Stimulated activated CD8-positive, alpha-beta memory T cell treated with anti-CD3 and anti-CD28 coated beads, Interleukin-12 subunit alpha, Interleukin-12 subunit beta, amount 100 ng/mL, for 24 hours (primary cell): ENCODE results near the gene SRPK1.
"Not testable (repeated sequence)": the region's sequence is repeated elsewhere in the genome, so short reads cannot be mapped to it uniquely, and the experiment has no call there.

Experiments
- DNase-seq: peaks from one replicate; pipeline ENCODE4 v3.0.0-alpha.2; 2020; ENCODE audit errors: extremely low read depth

The SRPK1 gene

GRCh38 chr6:35931120-35931561 is 10.2 kb upstream of the SRPK1 start:
- no peak for DNase-seq

- DNase-seq: no peak
Observed at GRCh38 chr6:35929601-35930000, 8.7 kb upstream of the SRPK1 start.

- DNase-seq: no peak
Observed at GRCh38 chr6:35926509-35927215, 5.8 kb upstream of the SRPK1 start.

GRCh38 chr6:35925961-35926360 is 5.1 kb upstream of the SRPK1 start:
- DNase-seq: no peak

GRCh38 chr6:35924146-35924545 is 3.2 kb upstream of the SRPK1 start:
- no peak for DNase-seq

GRCh38 chr6:35922139-35922554 is 1.2 kb upstream of the SRPK1 start:
- no peak for DNase-seq

GRCh38 chr6:35919827-35920751 is 809 bp downstream of the SRPK1 start:
- peak; percentile 2 for DNase-seq

GRCh38 chr6:35919085-35919826 is 1.6 kb downstream of the SRPK1 start:
- no peak for DNase-seq

GRCh38 chr6:35916893-35917292 is 4.0 kb downstream of the SRPK1 start:
- not testable (repeated sequence) for DNase-seq

GRCh38 chr6:35916056-35916455 is 4.8 kb downstream of the SRPK1 start:
- DNase-seq: no peak

- DNase-seq: no peak
Observed at GRCh38 chr6:35914536-35914935, 6.4 kb downstream of the SRPK1 start.

GRCh38 chr6:35911871-35912653 is 8.8 kb downstream of the SRPK1 start:
- no peak for DNase-seq

- not testable (repeated sequence) for DNase-seq
Observed at GRCh38 chr6:35909571-35909970, 11.3 kb downstream of the SRPK1 start.

GRCh38 chr6:35908753-35909401 is 12.0 kb downstream of the SRPK1 start:
- DNase-seq: not testable (repeated sequence)

- DNase-seq: no peak
Observed at GRCh38 chr6:35907750-35908149, 13.1 kb downstream of the SRPK1 start.

- DNase-seq: no peak
Observed at GRCh38 chr6:35906499-35906846, 14.4 kb downstream of the SRPK1 start.

GRCh38 chr6:35905841-35906498 is 14.9 kb downstream of the SRPK1 start:
- no peak for DNase-seq

- DNase-seq: no peak
Observed at GRCh38 chr6:35905141-35905785, 15.6 kb downstream of the SRPK1 start.

GRCh38 chr6:35903679-35904078 is 17.2 kb downstream of the SRPK1 start:
- no peak for DNase-seq

- no peak for DNase-seq
Observed at GRCh38 chr6:35900448-35900847, 20.4 kb downstream of the SRPK1 start.
